H7 (cell line): Measurements from ENCODE around the gene FNBP1L. TPM values are rescaled to one million over a fixed set of nuclear protein-coding genes. Genes with fewer than 3 reads are reported as not detected.
"Not testable (repeated sequence)": the region's sequence is repeated elsewhere in the genome, so short reads cannot be mapped to it uniquely, and the experiment has no call there.

ENCODE experiments used
- DNase-seq: peaks from one replicate; pipeline ENCODE4 v3.0.0; 2012
- H3K27me3 ChIP-seq: 2 replicates; pipeline ENCODE4 v1.6.0; 2011; ENCODE audit warnings: mild to moderate bottlenecking, low read length; ENCODE audit not compliant: control insufficient read depth, insufficient read depth
- H3K36me3 ChIP-seq: replicated peaks from 2 replicates; pipeline ENCODE4 v1.5.1; 2011; ENCODE audit warnings: low read length; ENCODE audit not compliant: control insufficient read depth, insufficient read depth
- H3K4me3 ChIP-seq: 2 replicates; pipeline ENCODE4 v1.5.1; 2011; ENCODE audit warnings: low read depth, mild to moderate bottlenecking, control low read depth, low read length, moderate library complexity; ENCODE audit not compliant: insufficient read depth
- total RNA-seq: library from RNA; depleted of rRNA; stranded (reverse); fragments of >200 nt; shearing (Covaris generic); gene quantifications from 2 replicates; pipeline ENCODE4 v1.2.3, GENCODE V29; 2014

FNBP1L gene
- total RNA-seq, 1 experiment from 2014 or later = 92.2 TPM

DNA sequence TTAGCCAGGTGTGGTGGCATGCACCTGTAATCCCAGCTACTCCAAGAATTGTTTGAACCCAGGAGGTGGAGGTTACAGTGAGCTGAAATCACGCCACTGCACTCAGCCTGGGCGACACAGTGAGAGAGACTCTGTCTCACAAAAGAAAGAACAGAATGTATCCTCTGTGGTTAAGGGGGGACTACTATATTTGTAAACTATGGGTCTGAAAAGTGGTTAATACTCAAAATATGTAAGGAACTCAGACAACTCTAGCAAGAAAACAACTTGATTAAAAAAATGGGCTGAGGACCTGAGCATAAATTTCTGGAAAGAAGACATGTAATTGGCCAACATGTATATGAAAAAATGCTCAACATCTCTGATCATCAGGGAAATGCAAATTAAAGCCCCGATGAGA, 11.2 kb downstream of the FNBP1L start:
- Histone ChIP-seq H3K36me3 (no peaks in the 10 kb centered on the region), H3K4me3 (no peak overlapping the region), H3K27me3 (no peaks in the 10 kb centered on the region)
- no peak for DNase-seq

DNA sequence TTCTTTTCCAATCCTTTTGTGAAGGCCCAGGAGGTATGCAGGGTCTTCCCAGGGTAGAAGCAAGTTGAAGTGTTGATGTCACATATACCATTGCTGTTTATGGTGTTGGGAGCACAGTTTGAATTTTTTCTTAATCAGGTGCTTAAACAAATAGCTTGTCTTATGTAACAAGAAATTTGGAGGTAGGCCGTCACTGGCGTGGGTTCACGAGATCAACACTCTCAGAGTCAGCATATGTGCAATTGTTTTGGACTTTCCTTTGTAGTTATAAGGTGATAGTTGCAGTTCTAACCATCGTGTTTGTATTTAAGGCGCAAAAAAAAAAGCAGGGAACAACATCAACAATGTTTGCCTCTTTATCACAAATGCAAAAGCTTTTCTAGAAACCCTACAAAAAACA, 13.3 kb downstream of the FNBP1L start:
- H3K4me3 ChIP-seq = no peak overlapping the region
- no peaks in the 10 kb centered on the region for H3K27me3 ChIP-seq
- no peaks in the 10 kb centered on the region for H3K36me3 ChIP-seq
- DNase-seq = no peak

DNA sequence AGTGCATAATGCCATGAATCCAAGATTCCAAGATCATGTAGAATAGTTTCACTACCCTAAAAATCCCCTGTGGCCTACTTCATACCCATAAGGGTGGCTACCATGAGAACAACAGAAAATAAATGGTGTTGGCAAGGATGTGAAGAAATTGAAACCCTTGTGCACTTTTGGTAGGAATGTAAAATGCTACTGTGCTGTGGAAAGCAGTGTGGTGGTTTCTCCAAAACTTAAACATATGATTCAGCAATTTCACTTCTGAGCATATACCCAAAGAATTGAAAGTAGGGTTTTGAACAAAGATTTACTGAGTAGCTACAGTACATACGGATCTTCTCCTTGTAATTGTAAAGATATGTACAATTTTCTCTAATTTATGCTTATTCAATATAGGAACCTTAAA, 16.0 kb downstream of the FNBP1L start:
- Histone ChIP-seq H3K27me3 (no peaks in the 10 kb centered on the region), H3K4me3 (no peak overlapping the region), H3K36me3 (no peaks in the 10 kb centered on the region)
- DNase-seq = no peak

DNA sequence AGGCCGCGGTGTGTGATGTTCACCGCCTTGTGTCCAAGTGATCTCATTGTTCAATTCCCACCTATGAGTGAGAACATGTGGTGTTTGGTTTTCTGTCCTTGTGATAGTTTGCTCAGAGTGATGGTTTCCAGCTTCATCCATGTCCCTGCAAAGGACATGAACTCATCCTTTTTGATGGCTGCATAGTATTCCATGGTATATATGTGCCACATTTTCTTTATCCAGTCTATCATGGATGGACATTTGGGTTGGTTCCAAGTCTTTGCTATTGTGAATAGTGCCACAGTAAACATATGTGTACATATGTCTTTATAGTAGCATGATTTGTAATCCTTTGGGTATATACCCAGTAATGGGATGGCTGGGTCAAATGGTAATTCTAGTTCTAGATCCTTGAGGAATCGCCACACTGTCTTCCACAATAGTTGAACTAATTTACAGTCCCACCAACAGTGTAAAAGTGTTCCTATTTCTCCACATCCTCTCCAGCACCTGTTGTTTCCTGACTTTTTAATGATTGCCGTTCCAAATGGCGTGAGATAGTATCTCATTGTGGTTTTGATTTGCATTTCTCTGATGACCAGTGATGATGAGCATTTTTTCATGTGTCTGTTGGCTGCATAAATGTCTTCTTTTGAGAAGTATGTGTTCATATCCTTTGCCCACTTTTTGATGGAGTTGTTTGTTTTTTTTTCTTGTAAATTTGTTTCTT, 17.6 kb downstream of the FNBP1L start:
- not testable (repeated sequence) for H3K36me3 ChIP-seq, DNase-seq, H3K27me3 ChIP-seq, H3K4me3 ChIP-seq

DNA sequence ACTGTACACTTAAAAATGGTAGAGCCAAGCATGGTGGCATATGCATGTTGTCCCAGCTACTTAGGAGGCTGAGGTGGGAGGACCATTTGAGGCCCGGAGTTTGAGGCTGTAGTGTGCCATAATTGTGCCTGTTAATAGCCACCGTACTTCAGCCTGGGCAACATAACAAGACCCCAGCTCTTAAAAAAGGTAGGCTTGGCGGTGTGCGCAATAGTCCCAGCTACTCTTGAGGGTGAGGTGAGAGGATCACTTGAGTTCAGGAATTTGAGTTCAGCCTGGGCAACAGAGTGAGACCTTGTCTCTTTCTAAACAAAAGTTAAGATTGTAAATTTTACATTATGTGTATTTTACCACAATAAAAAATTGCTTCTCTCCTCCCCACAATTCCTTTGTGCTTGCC, 19.7 kb downstream of the FNBP1L start:
- no peaks in the 10 kb centered on the region for H3K27me3 ChIP-seq
- no peaks in the 10 kb centered on the region for H3K36me3 ChIP-seq
- H3K4me3 ChIP-seq = no peak overlapping the region
- DNase-seq = no peak

DNA sequence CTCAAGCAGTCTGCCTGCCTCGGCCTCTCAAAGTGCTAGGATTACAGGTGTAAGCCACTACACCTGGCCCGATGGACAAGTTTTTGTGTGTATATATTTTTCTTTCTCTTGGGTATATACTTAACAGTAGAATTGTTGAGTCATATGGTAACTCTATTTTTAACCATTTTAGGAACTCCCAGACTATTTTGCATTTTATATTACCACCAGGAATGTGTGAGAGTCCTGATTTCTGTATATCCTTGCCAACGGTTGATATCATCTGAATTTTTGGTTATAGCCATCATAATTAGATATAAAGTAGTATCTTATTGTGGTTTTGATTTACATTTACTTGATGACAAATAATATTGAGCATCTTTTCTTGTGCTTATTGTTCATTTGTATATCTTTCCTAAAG, 20.7 kb downstream of the FNBP1L start:
- no peak for DNase-seq

DNA sequence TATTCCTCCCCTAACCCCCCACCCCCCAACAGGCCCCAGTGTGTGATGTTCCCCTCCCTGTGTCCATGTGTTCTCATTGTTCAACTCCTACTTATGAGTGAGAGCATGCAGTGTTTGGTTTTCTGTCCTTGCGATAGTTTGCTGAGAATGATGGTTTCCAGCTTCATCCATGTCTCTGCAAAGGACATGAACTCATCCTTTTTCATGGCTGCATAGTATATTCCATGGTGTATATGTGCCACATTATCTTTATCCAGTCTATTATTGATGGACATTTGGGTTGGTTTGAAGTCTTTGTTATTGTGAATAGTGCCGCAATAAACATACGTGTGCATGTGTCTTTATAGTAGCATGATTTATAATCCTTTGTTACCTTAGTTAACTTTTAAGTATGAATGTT, 21.3 kb downstream of the FNBP1L start:
- not testable (repeated sequence) for H3K27me3 ChIP-seq, H3K36me3 ChIP-seq, H3K4me3 ChIP-seq, DNase-seq

More for the DNA sequence above, 20.7 kb downstream of the FNBP1L start:
- Histone ChIP-seq H3K27me3 (no peaks in the 10 kb centered on the region), H3K4me3 (no peak overlapping the region), H3K36me3 (no peaks in the 10 kb centered on the region)

DNA sequence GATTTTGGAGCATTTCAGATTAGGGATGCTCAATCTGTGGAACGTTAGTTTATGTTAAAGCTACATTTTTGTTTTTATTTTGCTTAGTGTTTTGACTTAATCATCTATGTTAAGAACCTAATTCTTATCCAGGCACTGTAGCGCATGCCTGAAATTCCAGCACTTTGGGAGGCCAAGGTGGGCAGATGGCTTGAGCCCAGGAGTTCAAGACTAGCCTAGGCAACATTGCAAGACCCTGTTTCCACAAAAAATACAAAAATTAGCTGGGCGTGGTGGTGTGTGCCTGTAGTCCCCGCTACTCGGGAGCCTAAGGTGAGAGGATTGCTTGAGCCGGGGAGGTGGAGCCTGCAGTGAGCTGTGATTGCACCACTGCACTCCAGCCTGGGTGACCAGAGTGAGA, 23.4 kb downstream of the FNBP1L start:
- H3K36me3 ChIP-seq = no peaks in the 10 kb centered on the region
- no peak overlapping the region for H3K4me3 ChIP-seq
- H3K27me3 ChIP-seq = no peaks in the 10 kb centered on the region
- DNase-seq = no peak

DNA sequence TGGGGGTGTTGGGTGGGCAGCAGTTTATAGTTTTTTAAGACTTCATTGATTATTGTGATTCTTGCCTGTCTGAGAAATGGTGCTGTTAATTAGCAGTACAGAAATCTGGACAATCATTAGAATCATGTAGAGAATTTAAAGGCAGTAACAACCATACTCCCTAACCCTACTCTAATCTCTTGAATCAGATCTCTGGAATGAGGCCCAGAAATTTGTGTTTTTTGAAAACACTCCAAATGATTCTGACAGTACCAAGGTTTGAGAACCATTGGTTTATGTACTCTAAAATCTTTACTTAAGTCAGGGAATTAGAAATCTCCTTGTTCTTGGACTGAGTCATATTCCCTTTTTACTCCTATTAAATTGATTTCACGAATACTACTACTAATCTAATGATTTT, 24.0 kb downstream of the FNBP1L start:
- no peaks in the 10 kb centered on the region for H3K36me3 ChIP-seq
- DNase-seq = no peak
- H3K27me3 ChIP-seq = no peaks in the 10 kb centered on the region
- H3K4me3 ChIP-seq = no peak overlapping the region

DNA sequence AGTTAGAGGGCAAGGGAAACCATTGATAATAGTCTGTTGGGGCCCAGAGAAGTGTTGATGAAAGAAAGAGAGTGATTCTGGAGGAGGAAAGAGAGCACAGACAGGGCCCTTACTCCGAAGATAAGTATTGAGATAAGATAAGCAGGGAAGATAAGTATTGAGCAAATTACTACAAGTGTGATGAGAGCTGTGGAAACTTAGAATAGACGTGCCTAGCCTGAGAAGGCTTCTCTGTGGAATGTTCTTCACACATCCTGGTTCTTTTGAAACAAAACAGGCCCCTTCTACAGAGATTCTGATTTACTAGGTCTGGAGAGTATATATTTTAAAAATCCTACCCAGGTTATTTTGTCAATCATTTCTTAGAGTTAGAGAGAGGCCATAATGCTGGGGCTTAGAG, 26.4 kb downstream of the FNBP1L start:
- Histone ChIP-seq H3K27me3 (no peaks in the 10 kb centered on the region), H3K36me3 (no peaks in the 10 kb centered on the region; the same call in 1 of the 2 replicates), H3K4me3 (no peak overlapping the region)
- DNase-seq = no peak

DNA sequence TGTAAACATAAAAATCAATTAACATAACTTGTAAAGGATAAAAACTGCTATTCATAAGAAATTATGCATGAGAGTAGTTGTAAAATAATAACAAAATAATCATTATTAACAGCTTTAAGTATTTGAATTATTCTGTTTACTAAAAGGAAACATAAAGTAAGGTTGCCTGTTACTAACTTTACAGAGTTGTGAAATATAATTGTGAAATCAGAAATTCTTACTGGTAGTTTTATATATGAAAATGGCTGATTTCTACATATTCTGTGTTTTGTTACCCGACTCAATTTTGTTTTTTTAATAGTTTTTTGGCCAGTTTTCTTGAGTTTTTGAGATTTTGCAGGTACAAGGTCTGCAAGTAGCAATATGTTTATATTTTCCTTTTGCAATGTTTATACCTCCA, 27.8 kb downstream of the FNBP1L start:
- Histone ChIP-seq H3K4me3 (no peak overlapping the region), H3K27me3 (no peaks in the 10 kb centered on the region), H3K36me3 (no peaks in the 10 kb centered on the region; the same call in 1 of the 2 replicates)
- no peak for DNase-seq

DNA sequence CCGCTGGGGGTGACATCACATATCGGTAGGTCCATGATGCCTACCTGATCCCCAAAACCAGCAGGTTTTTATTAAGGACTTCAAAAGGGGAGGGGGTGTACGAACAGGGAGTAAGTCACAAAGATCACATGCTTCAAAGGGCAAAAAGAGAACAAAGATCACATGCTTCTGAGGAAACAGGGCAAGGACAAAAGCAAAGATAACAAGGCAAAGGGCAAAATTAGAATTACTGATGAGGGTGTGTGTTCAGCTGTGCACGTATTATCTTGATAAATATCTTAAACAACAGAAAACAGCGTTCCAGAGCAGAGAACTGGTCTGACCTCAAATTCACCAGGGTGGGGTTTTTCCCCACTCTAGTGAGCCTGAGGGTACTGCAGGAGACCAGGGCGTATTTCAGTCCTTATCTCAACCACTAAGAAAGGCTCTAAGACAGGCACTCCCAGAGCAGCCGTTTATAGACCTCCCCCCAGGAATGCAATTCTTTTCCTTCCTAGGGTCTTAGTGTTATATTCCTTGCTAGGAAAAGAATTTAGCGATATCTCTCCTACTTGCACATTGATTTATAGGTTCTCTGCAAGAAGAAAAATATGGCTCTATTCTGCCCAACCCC, 31.3 kb downstream of the FNBP1L start:
- not testable (repeated sequence) for H3K4me3 ChIP-seq, DNase-seq, H3K27me3 ChIP-seq, H3K36me3 ChIP-seq

DNA sequence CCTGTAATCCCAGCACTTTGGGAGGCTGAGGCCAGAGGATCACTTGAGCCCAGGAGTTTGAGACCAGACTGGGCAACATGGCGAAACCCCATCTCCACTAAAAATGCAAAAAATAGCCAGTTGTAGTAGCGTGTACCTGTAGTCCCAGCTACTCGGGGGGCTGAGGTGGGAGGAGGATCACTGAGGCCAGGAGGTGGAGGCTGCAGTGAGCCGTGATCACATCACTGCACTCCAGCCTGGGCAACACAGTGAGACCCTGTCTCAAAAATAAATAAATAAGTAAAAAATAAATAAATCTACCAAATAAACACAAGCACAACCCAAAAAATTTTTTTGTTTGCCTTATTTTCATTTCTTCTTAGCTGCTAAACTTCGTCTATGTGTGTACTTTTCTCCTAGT, 34.0 kb downstream of the FNBP1L start:
- not testable (repeated sequence) for H3K36me3 ChIP-seq, H3K4me3 ChIP-seq, DNase-seq, H3K27me3 ChIP-seq

DNA sequence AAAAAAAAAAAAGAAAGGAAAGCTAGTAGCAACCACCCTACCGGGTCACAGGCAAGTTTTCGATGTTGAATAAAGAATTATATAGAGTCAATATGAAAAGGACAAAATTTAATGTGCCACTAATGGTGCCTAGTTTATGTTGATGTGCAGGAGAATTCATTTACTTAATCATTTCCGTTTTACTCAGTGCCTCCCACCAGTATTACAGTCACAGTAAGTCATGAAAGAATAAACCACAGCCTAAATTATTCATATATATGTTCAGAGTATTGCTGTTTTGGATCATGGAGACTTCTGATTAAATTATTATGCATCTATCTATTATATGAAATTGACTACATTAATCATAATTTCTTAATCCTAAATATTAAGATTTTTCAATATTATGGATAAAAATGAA, 35.3 kb downstream of the FNBP1L start:
- Histone ChIP-seq H3K36me3 (no peaks in the 10 kb centered on the region; the same call in 1 of the 2 replicates), H3K4me3 (no peak overlapping the region), H3K27me3 (no peaks in the 10 kb centered on the region)
- no peak for DNase-seq

DNA sequence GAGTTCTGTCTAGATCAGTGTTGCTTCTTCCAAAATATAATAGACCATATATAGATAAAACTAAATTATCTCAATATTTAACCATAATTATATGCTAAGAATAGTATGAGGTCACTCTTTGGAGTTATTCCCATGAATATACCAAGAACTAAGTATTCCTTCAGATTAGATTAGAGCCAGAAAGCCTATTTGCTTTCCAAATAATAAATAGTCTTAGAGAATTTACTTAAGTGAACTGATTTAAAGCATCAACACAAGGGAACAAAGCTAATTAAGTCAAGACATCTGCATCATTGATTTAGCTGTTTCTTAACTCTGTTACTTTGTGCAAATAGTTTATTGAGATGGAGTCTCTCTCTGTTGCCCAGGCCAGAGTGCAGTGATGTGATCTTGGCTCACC, 35.7 kb downstream of the FNBP1L start:
- Histone ChIP-seq H3K4me3 (no peak overlapping the region), H3K27me3 (no peaks in the 10 kb centered on the region), H3K36me3 (no peaks in the 10 kb centered on the region)
- DNase-seq = no peak
